HepG2 (cell line): ENCODE measurements around the gene KCNAB3. TPM values are rescaled to one million over a fixed set of nuclear protein-coding genes. Genes with fewer than 3 reads are reported as not detected.

ENCODE experiments used
- CBX2 ChIP-seq, 2 experiments: fragments of 200-600 bp in 1 of 2; sonication (generic); formaldehyde crosslinking in 1 of 2; IDR thresholded peaks; 2 replicates each; pipeline versions ENCODE4 v1.7.0 to v1.8.1; 2018 to 2022; ENCODE audit warnings: low read depth in 2 of 2, low read length in 1 of 2, mild to moderate bottlenecking in 1 of 2, missing genetic modification reagents in 1 of 2
- HIVEP1 ChIP-seq: sonication (generic); formaldehyde crosslinking; IDR thresholded peaks from 2 replicates; pipeline ENCODE4 v1.4.0; 2020; ENCODE audit warnings: mild to moderate bottlenecking, missing genetic modification reagents
- HOXA7 ChIP-seq: sonication (generic); formaldehyde crosslinking; IDR thresholded peaks from 2 replicates; pipeline ENCODE4 v1.8.1; 2022; ENCODE audit warnings: mild to moderate bottlenecking, missing genetic modification reagents, moderate library complexity
- KDM5A ChIP-seq: fragments of 200-600 bp; sonication (generic); IDR thresholded peaks from 2 replicates; pipeline ENCODE4 v1.7.0; 2018; ENCODE audit warnings: antibody characterized with exemption, mild to moderate bottlenecking, low read length, borderline replicate concordance
- MTA3 ChIP-seq: sonication (generic); formaldehyde crosslinking; IDR thresholded peaks from 2 replicates; pipeline ENCODE4 v1.4.0; 2020; ENCODE audit warnings: missing genetic modification reagents
- NAIF1 ChIP-seq: sonication (generic); formaldehyde crosslinking; IDR thresholded peaks from 2 replicates; pipeline ENCODE4 v1.5.0; 2020; ENCODE audit warnings: mild to moderate bottlenecking, missing genetic modification reagents, borderline replicate concordance
- NFIB ChIP-seq: sonication (generic); formaldehyde crosslinking; IDR thresholded peaks from 2 replicates; pipeline ENCODE4 v1.9.0; 2021; ENCODE audit warnings: missing genetic modification reagents, mild to moderate bottlenecking, borderline replicate concordance
- NFYC ChIP-seq: IDR thresholded peaks from 2 replicates; pipeline ENCODE4 v1.6.1; 2016; ENCODE audit warnings: missing genetic modification reagents, missing compliant biosample characterization
- RCOR2 ChIP-seq: IDR thresholded peaks from 2 replicates; pipeline ENCODE4 v1.6.1; 2016; ENCODE audit warnings: missing biosample characterization, missing genetic modification reagents
- SIX1 ChIP-seq: sonication (generic); formaldehyde crosslinking; IDR thresholded peaks from 2 replicates; pipeline ENCODE4 v1.4.0; 2020; ENCODE audit warnings: missing genetic modification reagents, borderline replicate concordance
- TRIM24 ChIP-seq: sonication (generic); formaldehyde crosslinking; IDR thresholded peaks from 2 replicates; pipeline ENCODE4 v1.8.0; 2022; ENCODE audit warnings: mild to moderate bottlenecking, missing genetic modification reagents
- ZNF232 ChIP-seq: sonication (generic); formaldehyde crosslinking; IDR thresholded peaks from 2 replicates; pipeline ENCODE4 v1.4.0; 2020; ENCODE audit warnings: missing genetic modification reagents, borderline replicate concordance
- ZNF24 ChIP-seq: fragments of 450-650 bp; IDR thresholded peaks from 2 replicates; pipeline ENCODE4 v1.6.1; 2017; ENCODE audit warnings: antibody characterized with exemption, mild to moderate bottlenecking
- ZNF260 ChIP-seq: sonication (generic); formaldehyde crosslinking; IDR thresholded peaks from 2 replicates; pipeline ENCODE4 v1.4.0; 2020; ENCODE audit warnings: missing genetic modification reagents, low read depth, mild to moderate bottlenecking, borderline replicate concordance
- ZNF274 ChIP-seq: sonication (generic); formaldehyde crosslinking; IDR thresholded peaks from 2 replicates; pipeline ENCODE4 v1.5.1; 2020; ENCODE audit warnings: mild to moderate bottlenecking, missing genetic modification reagents
- ZNF3 ChIP-seq: IDR thresholded peaks from 2 replicates; pipeline ENCODE4 v1.7.0; 2017; ENCODE audit warnings: inconsistent platforms
- ZNF44 ChIP-seq: sonication (generic); formaldehyde crosslinking; IDR thresholded peaks from 2 replicates; pipeline ENCODE4 v1.5.1; 2020; ENCODE audit warnings: mild to moderate bottlenecking, missing genetic modification reagents
- ZNF572 ChIP-seq: sonication (generic); formaldehyde crosslinking; IDR thresholded peaks from 2 replicates; pipeline ENCODE4 v1.5.1; 2020; ENCODE audit warnings: mild to moderate bottlenecking, missing genetic modification reagents
- ZNF773 ChIP-seq: sonication (generic); formaldehyde crosslinking; IDR thresholded peaks from 2 replicates; pipeline ENCODE4 v1.4.0; 2020; ENCODE audit warnings: missing genetic modification reagents, borderline replicate concordance
- ZSCAN30 ChIP-seq: sonication (generic); formaldehyde crosslinking; IDR thresholded peaks from 2 replicates; pipeline ENCODE4 v1.5.0; 2020; ENCODE audit warnings: mild to moderate bottlenecking, missing genetic modification reagents
- polyA plus RNA-seq, 8 experiments: library from polyadenylated mRNA; depleted of rRNA in 3 of 8; stranded (reverse) in 7 of 8; unstranded in 1 of 8; fragments of >200 nt; fragmentation: Illumina TruSeq in 4 of 8; extraction: Trizol in 4 of 8; gene quantifications; 2 replicates each; pipeline versions ENCODE4 v1.2.1 to v1.2.3, GENCODE V29; 2011 to 2016; ENCODE audit warnings: low read depth in 4 of 8, missing spikeins in 1 of 8, mixed read lengths in 1 of 8; ENCODE audit not compliant: insufficient read depth in 1 of 8
- total RNA-seq, 5 experiments: library from RNA; depleted of rRNA; stranded (reverse); fragments of >200 nt; fragmentation: Illumina TruSeq; extraction: Trizol; gene quantifications; 2 replicates each; pipeline ENCODE4 v1.2.3, GENCODE V29; 2016; ENCODE audit warnings: low read depth in 1 of 5
- TF ChIP-seq, protein P1 (sequence below): sonication (generic); formaldehyde crosslinking; IDR thresholded peaks from 2 replicates; pipeline ENCODE4 v1.4.0; 2020; ENCODE audit warnings: missing genetic modification reagents
- TF ChIP-seq, protein P2 (sequence below): IDR thresholded peaks from 2 replicates; pipeline ENCODE4 v1.6.1; 2012; ENCODE audit warnings: low read depth, low read length, improper control_type of control experiment
- TF ChIP-seq, protein P3 (sequence below): sonication (generic); formaldehyde crosslinking; IDR thresholded peaks from 2 replicates; pipeline ENCODE4 v1.5.1; 2020; ENCODE audit warnings: mild to moderate bottlenecking, missing genetic modification reagents, moderate library complexity

The KCNAB3 gene
- total and polyA plus RNA-seq, 2 of the 13 experiments (the other 11 are each of a cell fraction or from before 2014, with no cell fraction given) = 0.29 to 0.88 TPM

DNA sequence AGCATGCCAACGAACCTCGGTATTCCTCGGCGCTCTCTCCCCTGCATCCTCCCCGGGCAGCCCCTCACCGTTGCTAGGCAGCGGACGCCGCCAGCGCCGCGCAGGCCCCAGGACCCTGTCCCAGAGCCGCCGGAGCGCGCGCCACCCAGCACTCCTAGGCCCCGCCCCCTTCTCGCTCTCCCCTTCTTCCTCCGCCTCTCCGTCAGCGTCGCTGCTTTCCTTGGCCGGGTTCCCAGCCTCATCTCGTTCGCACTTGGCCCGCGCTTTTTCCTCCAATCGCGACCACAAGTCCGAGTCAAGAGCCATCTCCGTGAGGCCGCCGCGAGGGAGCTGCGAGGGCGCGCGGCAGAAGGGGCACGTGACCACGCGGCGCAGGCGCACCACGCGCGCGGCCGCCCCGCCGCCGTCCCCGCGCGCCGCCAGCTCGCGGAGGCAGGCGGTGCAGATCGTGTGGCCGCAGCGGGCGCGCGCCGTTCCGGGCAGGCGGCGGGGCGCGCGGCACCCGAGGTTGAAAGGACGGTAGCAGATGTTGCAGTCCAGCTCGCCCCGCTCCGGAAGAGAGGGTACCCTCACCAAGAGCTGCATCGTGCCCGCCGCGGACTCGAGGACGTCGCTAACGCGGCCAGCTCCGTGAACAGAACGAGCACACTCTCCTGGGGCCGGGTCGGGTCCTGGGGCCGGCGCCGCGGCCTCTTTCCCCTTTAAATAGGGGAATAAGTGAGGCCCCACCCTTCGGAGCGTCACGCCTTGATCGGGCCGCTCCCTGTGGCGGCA, 13.9 kb downstream of the KCNAB3 start, which contains the start of gene RNF227 (continued):
- no peak for TF ChIP-seq ZNF260 (CRISPR knock-in tag)
- TF ChIP-seq ZNF274 (CRISPR knock-in tag) = peak; percentile 96
- no peak for TF ChIP-seq MTA3 (CRISPR knock-in tag)
- peak; percentile 85 for TF ChIP-seq ZNF232
- TF ChIP-seq ZNF44 = peak; percentile 26; the same call in 1 of the 2 replicates
- no peak for TF ChIP-seq HIVEP1
- no peak for TF ChIP-seq ZNF572 (CRISPR knock-in tag)
- TF ChIP-seq NFIB = no peak
- TF ChIP-seq SIX1 = no peak
- no peak for TF ChIP-seq HOXA7 (CRISPR knock-in tag)
- TF ChIP-seq ZSCAN30 (CRISPR knock-in tag) = no peak
- TF ChIP-seq, protein P1, sequence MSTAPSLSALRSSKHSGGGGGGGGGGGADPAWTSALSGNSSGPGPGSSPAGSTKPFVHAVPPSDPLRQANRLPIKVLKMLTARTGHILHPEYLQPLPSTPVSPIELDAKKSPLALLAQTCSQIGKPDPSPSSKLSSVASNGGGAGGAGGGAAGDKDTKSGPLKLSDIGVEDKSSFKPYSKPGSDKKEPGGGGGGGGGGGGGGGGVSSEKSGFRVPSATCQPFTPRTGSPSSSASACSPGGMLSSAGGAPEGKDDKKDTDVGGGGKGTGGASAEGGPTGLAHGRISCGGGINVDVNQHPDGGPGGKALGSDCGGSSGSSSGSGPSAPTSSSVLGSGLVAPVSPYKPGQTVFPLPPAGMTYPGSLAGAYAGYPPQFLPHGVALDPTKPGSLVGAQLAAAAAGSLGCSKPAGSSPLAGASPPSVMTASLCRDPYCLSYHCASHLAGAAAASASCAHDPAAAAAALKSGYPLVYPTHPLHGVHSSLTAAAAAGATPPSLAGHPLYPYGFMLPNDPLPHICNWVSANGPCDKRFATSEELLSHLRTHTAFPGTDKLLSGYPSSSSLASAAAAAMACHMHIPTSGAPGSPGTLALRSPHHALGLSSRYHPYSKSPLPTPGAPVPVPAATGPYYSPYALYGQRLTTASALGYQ (CRISPR knock-in tag) = 0 out of 2 replicates have a peak, but pooled peaks have one; percentile 43
- no peak for TF ChIP-seq CBX2 (IDR thresholded peaks at IDR 0.05; ENCODE audit: low read depth, low read length)
- no peak for TF ChIP-seq CBX2 (CRISPR knock-in tag; IDR thresholded peaks at IDR 0.05; ENCODE audit: low read depth)
- TF ChIP-seq NAIF1 (CRISPR knock-in tag) = no peak
- TF ChIP-seq, protein P2, sequence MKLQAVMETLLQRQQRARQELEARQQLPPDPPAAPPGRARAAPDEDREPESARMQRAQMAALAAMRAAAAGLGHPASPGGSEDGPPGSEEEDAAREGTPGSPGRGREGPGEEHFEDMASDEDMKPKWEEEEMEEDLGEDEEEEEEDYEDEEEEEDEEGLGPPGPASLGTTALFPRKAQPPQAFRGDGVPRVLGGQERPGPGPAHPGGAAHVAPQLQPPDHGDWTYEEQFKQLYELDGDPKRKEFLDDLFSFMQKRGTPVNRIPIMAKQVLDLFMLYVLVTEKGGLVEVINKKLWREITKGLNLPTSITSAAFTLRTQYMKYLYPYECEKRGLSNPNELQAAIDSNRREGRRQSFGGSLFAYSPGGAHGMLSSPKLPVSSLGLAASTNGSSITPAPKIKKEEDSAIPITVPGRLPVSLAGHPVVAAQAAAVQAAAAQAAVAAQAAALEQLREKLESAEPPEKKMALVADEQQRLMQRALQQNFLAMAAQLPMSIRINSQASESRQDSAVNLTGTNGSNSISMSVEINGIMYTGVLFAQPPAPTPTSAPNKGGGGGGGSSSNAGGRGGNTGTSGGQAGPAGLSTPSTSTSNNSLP = no peak
- TF ChIP-seq, protein P3, sequence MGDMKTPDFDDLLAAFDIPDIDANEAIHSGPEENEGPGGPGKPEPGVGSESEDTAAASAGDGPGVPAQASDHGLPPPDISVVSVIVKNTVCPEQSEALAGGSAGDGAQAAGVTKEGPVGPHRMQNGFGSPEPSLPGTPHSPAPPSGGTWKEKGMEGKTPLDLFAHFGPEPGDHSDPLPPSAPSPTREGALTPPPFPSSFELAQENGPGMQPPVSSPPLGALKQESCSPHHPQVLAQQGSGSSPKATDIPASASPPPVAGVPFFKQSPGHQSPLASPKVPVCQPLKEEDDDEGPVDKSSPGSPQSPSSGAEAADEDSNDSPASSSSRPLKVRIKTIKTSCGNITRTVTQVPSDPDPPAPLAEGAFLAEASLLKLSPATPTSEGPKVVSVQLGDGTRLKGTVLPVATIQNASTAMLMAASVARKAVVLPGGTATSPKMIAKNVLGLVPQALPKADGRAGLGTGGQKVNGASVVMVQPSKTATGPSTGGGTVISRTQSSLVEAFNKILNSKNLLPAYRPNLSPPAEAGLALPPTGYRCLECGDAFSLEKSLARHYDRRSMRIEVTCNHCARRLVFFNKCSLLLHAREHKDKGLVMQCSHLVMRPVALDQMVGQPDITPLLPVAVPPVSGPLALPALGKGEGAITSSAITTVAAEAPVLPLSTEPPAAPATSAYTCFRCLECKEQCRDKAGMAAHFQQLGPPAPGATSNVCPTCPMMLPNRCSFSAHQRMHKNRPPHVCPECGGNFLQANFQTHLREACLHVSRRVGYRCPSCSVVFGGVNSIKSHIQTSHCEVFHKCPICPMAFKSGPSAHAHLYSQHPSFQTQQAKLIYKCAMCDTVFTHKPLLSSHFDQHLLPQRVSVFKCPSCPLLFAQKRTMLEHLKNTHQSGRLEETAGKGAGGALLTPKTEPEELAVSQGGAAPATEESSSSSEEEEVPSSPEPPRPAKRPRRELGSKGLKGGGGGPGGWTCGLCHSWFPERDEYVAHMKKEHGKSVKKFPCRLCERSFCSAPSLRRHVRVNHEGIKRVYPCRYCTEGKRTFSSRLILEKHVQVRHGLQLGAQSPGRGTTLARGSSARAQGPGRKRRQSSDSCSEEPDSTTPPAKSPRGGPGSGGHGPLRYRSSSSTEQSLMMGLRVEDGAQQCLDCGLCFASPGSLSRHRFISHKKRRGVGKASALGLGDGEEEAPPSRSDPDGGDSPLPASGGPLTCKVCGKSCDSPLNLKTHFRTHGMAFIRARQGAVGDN (CRISPR knock-in tag) = peak; percentile 98
- no peak for TF ChIP-seq KDM5A
- TF ChIP-seq ZNF24 = no peak
- TF ChIP-seq ZNF773 (CRISPR knock-in tag) = peak; percentile 93
- no peak for TF ChIP-seq RCOR2 (CRISPR knock-in tag)
- no peak for TF ChIP-seq TRIM24 (CRISPR knock-in tag)
- TF ChIP-seq ZNF3 (CRISPR knock-in tag) = no peak
- TF ChIP-seq NFYC (CRISPR knock-in tag) = peak; percentile 48
